Stimulated activated CD4-positive, alpha-beta T cell treated with anti-CD3 and anti-CD28 coated beads, Interleukin-2, amount 100 ng/mL, for 24 hours (primary cell): ENCODE data around the gene ENGASE.
"Not testable (repeated sequence)": the region's sequence is repeated elsewhere in the genome, so short reads cannot be mapped to it uniquely, and the experiment has no call there.

ENCODE experiments used
- DNase-seq, 2 donors: peaks; one replicate each; pipeline ENCODE4 v3.0.0-alpha.2; 2020

Gene ENGASE, protein sequence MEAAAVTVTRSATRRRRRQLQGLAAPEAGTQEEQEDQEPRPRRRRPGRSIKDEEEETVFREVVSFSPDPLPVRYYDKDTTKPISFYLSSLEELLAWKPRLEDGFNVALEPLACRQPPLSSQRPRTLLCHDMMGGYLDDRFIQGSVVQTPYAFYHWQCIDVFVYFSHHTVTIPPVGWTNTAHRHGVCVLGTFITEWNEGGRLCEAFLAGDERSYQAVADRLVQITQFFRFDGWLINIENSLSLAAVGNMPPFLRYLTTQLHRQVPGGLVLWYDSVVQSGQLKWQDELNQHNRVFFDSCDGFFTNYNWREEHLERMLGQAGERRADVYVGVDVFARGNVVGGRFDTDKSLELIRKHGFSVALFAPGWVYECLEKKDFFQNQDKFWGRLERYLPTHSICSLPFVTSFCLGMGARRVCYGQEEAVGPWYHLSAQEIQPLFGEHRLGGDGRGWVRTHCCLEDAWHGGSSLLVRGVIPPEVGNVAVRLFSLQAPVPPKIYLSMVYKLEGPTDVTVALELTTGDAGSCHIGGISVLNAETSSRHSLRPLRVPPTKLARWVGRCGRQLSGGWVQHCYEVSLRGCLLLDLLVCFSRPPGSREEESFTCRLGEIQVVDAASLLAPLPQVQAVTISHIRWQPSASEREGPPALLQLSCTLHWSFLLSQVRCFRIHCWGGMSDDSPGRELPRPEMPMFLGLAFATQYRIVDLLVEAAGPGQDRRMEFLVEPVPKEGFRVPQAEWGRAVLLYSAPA

DNA sequence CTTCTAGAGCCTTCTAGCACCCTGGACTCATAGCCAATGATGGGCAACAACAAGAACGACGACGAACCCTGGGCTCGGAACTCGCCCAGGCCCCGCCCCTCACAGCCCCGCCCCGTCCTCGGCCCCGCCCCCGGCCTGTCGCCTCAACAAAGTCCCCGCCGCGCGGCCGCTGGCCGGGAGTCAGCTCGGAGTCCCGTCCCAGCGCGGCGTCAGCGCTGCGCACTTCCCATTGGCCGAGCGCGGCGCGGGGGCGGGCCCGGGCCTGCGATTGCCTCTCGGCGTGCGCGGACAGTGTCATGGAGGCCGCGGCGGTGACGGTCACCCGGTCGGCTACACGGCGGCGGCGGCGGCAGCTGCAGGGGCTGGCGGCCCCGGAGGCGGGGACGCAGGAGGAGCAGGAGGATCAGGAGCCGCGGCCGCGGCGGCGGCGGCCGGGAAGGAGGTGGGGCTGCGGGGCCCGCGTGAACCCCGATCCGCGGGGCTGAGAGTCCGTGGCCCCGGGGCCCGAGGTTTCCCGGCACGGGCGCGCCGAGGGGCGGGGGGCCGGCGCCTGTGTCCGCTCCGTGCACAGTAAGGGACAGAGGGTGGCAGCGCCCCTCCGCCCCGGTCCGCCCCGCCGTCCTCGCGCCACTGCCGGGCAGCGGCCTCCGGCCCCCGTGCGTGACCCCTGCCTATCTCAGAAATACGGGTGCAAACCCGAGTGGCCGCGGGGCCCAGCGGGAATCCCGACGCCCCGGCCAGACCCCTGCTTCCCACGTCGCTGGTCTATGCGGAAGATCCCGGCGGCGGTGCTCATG, at the start of gene ENGASE:
ENGASE (plus strand) TSS at position 176 of the 797 bp plus-strand sequence; CDS start at position 297, 121 bp downstream.
- DNase-seq: peak; percentile 90 to 94

GRCh38 chr17:79024901-79025737, 49.5 kb upstream of the ENGASE start:
- no peak for DNase-seq

- DNase-seq: no peak
These were observed 48.0 kb upstream of the ENGASE start for GRCh38 chr17:79026376-79027273.

GRCh38 chr17:79027274-79027924, 47.2 kb upstream of the ENGASE start:
- DNase-seq: no peak

DNA sequence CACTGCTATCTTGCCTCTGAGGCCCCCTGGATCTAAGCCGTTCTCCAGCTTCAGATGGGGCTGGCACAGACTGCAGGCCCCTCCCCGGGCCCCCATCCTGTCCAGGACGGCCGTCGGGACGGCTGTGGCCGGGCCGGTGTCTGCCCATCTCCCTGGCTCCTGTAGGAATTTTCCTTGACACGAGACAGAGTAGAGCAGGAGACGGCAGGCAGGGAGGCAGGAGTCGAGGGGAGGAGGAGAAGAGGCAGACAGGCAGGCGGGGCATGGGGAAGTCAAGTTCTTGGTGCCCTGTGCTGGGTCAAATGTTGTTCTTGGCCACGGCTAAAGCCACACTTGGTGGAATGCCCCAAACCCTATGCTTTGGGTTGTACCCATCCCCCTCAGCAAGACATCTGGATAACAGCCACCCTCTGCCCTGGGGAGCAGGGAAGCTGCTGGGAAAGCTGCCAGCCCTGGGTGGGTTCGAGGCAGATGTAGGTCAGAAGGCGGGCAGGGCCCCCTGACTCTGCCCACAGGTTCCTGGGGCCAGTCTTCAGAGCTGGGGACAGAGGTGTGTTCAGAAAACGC, 46.6 kb upstream of the ENGASE start:
- no peak for DNase-seq

DNA sequence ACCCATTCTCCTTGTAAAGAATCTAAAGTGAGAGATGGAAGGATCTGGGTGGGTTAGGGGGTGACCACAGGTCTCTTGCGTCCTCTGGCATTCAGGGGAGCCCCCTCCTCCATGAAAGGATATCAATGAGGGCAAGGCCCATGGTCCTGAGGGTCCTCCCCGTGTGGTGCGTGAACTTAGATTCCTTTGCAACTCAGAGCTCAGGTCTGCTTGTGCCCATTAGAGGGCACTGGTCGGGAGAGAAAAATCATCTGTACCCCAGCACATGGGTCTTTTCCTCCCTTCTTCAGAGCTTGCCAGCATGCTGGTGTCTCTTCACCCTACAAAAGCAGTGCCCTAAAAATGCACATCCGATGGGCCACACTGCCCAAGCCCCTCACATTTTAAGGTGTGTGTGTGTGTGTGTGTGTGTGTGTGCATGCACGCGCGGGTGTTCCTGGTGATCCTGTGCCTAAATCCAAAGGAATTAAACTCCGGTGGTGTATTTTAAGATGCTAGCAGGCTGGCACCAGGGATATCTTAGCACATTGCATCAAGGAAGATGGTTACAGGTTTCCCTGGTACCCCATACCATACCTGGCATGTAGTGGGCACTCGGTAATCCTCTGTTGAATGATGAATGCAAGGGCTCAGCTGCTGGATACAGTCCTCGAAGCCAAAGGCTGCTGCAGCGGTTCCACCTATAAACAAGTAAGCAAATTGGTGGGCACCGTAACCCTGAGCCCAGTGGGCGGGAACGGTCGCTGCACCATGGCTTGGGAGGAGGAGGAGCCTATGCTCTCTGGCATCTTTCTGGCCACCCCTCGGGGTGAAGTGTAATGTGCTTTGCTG, 45.9 kb upstream of the ENGASE start:
- DNase-seq: no peak

DNA sequence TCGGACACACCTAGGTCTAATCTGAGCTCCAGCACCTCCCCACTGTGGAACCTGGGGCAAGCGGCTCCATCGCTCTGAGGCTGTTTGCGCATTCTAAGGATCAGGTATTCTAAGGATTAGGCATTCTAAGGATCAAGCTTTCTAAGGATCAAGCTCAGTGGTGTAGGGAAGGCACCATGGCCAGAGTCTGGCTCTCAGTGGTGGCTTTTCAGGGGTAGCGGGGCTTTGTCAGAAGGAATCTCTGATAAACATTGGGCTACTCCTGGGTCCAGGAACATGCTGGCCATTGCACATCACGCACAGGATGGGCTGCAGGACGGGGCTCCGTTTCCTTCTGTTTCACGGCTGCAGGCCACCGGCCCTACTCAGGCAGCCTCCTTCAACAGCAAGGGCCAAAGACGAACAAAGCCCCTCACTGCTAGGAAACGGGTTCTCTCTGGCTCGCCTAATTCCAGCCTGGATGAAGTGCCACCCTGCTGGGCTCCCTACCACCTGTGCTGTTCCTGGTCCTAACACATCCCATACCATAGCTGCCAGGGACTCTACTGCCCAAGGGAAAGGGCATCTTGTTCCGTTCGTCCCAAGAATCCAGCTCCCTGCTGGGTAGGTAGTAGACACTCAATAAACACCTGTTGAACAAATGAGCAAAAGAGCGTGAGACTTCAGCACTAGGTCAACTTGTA, 45.2 kb upstream of the ENGASE start:
- DNase-seq: no peak

GRCh38 chr17:79030636-79031035, 44.0 kb upstream of the ENGASE start:
- not testable (repeated sequence) for DNase-seq

DNA sequence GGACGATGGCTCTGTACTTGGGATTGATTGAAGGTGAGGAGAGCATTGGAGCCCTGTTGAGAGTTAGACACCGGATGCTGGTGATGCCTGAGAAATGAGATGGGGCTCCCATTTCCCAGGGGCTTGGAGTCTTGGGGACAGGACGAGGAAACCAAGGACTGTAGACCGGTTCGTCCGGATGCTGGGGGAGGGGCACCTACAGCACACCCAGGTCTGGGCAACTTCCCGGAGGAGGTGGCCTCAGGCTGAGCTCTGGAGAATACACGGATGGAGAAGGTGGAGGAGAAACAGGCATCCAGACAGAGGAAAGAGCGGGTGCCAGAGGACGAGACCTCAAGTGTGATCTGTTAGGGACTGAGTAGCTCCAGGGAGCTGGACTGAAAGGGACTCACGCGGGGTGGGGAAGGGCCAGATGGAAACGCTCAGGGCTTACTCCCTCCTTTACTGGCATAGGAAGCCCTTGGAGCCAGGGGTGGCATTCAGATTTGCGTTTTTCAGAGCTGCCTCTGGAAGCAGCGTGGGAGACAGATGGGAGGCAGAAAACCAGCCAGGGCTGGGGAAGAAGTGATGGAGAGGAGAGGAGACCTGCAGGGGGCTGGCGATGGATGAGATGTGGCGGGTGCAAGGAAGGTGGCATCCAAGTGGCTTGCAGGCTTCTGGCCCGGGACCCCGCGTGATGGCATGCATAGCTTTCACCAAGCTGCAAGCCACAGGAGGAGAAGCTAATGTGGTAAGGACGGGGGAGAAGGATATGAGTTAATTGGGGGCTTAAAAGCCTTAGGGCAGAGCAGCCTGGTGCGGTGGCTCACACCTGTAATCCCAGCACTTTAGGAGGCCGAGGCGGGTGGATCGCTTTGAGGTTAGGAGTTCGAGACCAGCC, 42.4 kb upstream of the ENGASE start:
- no peak for DNase-seq

GRCh38 chr17:79033046-79033616, 41.5 kb upstream of the ENGASE start:
- DNase-seq: no peak

DNA sequence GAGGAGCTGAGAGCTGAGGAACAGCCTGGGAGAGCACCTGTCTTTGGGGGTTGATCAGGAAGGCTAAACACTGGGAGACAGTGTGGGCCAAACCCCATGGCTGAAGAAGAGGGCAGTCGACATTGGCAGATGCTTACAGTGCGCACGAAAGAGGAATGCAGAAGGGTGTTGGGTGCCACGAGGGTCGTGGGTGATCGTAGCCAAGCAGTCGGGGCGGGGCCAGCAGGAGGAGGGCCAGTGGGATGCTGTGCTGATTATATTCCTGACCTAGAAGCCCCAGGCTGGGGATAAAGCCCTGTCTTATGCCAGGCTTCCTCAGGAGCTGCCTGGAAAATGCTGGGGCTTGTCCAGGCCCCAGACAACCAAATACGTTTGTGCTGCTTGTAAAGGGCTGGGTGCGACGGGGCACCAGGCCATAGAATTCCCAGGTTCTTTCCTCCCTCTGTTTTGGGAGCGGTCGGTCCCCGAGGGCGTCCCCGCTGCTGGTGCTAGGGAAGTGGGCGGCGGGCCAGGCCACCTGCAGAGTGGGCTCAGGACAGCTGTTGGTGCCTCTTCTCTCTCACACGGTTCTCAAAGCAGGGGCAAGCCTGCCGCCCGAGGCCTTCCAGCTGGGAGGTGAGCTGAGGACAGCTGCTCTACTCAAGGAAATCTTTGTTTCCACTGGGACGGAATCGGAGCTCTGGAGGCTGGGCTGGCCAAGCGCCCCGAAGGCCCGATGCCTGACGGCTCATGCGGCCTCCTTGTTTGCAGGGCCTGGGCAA, 40.7 kb upstream of the ENGASE start:
- no peak for DNase-seq

DNA sequence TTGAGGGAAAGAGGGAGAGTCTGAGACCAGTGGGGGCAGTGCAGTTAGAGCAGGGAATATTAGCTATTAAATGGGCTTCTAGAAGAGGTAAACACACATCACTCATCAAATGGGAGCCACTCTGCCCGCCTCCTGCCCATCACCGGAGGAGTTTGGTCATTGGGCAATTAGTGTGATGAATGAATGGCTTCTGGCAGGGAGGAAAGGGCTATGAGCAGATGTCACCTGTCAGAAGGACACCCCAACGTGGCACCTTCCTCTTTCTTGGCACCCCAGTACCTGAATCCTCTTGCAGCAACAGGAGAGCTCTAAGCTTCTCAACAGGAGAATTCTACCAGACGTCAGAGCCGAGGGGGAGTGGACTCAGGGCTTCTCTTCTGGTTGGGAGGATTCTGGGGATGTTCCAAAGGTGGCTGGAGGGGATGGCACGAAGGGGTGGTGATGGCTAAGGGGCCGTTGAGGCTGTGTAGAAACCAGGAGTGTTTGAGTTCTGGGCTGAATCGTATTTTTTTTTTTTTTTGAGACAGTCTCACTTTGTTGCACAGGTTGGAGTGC, 39.6 kb upstream of the ENGASE start:
- no peak for DNase-seq

DNA sequence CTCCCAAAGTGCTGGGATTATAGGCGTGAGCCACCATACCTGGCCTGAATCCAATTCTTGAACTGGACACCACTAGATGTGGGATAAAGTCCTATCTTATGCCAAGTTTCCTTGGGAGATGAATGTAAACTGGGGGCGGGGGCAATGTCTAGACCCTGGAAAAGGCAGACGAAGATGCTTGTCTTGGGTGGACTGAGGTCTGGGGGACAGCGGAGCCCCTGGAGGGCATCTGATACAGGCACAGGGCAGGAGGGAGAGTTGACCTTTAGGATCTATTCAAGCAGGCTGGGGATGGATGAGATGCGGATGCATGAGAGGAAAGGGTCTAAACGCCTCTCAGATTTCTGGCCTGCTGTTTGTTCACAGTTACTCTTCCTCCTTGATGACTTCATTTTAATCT, 38.9 kb upstream of the ENGASE start:
- DNase-seq: no peak

DNA sequence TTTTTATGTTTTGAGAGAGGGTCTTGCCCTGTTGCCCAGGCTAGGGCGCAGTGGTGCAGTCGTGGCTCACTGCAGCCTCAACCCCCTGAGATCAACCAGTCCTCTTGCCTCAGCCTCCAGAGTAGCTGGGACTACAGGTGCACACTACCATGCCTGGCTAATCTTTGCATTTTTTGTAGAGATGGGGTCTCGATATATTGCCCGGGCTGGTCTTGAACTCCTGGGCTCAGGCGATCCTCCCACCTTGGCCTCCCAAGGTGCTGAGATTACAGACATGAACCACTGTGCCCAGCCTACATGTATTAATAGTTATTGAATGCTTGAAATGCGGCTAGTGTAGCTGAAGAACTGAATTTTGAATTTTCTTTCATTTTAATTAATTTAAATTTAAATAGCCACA, 38.4 kb upstream of the ENGASE start:
- no peak for DNase-seq

DNA sequence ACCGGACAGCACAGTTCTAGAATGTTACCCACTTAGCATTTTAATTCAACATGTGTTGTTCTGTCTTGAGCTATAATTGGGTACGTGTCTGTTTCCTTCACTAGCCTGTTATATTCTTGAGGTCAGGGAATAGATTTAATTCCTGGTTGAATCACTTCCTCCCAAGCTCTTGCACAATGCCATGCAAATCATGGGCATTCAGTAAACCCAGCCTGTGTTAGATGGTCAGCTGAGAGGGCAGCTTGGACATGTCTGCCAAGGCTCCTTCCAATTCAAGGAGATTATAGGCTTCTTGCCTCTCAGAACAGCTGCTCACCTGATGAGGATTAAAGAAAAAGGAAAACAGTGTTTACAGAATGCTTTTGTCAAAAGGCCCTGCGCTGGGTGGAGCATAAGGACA, 38.0 kb upstream of the ENGASE start:
- no peak for DNase-seq

DNA sequence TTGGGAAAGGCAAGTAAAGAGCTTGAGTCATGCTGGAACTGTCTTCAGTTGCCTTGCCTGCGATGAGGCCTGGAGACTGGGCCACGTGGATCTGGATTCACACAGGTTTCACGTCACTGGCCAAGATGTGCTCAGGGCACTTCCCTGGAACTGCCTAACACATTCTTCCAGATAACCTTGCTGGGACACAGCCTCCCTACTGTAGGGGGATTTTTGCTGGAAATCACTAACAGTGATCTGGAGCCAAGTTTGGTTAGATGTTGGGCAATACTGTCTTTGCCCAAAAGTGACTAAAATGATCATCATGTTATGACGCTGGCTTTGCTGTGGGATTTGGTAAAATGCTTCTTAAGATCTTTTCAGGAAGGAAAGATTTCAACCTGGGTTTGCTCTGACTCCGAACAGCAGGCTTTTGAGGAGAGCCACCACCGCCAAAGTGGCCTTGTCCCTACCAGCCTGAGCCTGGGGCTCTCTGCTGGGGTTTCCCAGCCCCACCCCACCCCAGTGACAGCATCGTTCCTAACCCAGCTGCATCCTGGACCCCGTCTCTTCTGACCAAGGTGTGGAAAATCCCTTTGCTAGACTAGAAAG, 36.0 kb upstream of the ENGASE start:
- no peak for DNase-seq
